Adrenal gland (tissue), 12 donors: ENCODE measurements around the gene PMEPA1. TPM values are rescaled to one million over a fixed set of nuclear protein-coding genes. Genes with fewer than 3 reads are reported as not detected.

ENCODE experiments used
- DNase-seq, 7 donors: peaks; one replicate each; pipeline ENCODE4 v3.0.0-alpha.2; 2019 to 2020
- H3K27ac ChIP-seq, 5 donors: fragments of 200-600 bp; sonication (generic) in 4 of 5; 1 replicate in 3 of 5; 2 replicates in 2 of 5; pipeline versions ENCODE4 v1.5.1 to v1.8.0; 2016 to 2020; ENCODE audit warnings: mild to moderate bottlenecking in 1 of 5
- H3K27me3 ChIP-seq: fragments of 200-600 bp; 2 replicates; pipeline ENCODE4 v1.8.0; 2021
- H3K36me3 ChIP-seq, 2 donors: fragments of 200-600 bp; replicated peaks in 1 of 2; 1 replicate in 1 of 2; 2 replicates in 1 of 2; pipeline versions ENCODE4 v1.5.1 to v1.8.0; 2018 to 2022
- H3K4me1 ChIP-seq, 2 donors: fragments of 200-600 bp; replicated peaks in 1 of 2; 1 replicate in 1 of 2; 2 replicates in 1 of 2; pipeline versions ENCODE4 v1.5.1 to v1.8.0; 2018 to 2021
- H3K4me3 ChIP-seq, 4 donors: fragments of 200-600 bp; sonication (generic) in 3 of 4; one replicate each; pipeline ENCODE4 v1.5.1; 2016 to 2018
- H3K9me3 ChIP-seq, 3 donors: fragments of 200-600 bp; sonication (generic) in 1 of 3; replicated peaks in 1 of 3; 1 replicate in 2 of 3; 2 replicates in 1 of 3; pipeline versions ENCODE4 v1.5.1 to v1.8.0; 2016 to 2021
- CTCF ChIP-seq, 6 experiments: fragments of 450-650 bp in 4 of 6; fragments of 200-600 bp in 2 of 6; sonication (generic) in 1 of 6; IDR thresholded peaks; 1 replicate in 5 of 6; 2 replicates in 1 of 6; pipeline versions ENCODE4 v1.5.1 to v1.8.0; 2016 to 2021; ENCODE audit warnings: antibody characterized with exemption in 6 of 6, mild to moderate bottlenecking in 2 of 6, moderate library complexity in 1 of 6
- POLR2A ChIP-seq, 2 donors: fragments of 450-650 bp; IDR thresholded peaks; one replicate each; pipeline ENCODE4 v1.6.1; 2017; ENCODE audit warnings: antibody characterized with exemption in 2 of 2, mild to moderate bottlenecking in 2 of 2, moderate library complexity in 1 of 2
- WGBS, 4 donors: extraction: QIAGEN DNeasy Blood & Tissue Kit in 2 of 4; methylation state at CpG; one replicate each; pipeline versions ENCODE4 v1.1.5 to v1.1.7; 2013 to 2017; 5-methylcytosine and 5-hydroxymethylcytosine counted together
- intact Hi-C, 2 donors: fragments of 100-400 bp; cut with DNase I; formaldehyde crosslinking; loops; one replicate each; pipeline versions ENCODE4 v1.14.1 to v1.15.0; 2022 to 2023
- polyA plus RNA-seq, 3 donors: library from polyadenylated mRNA; stranded (reverse); fragments of 200-250 nt in 2 of 3; fragments of 350-450 nt in 1 of 3; fragmentation: Illumina TruSeq in 1 of 3; extraction: RNeasy Lipid Tissue Mini Kit (QIAGEN cat#74804) in 1 of 3; gene quantifications; one replicate each; pipeline ENCODE4 v1.2.3, GENCODE V29; 2013 to 2014
- total RNA-seq, 9 donors: library from RNA; depleted of rRNA in 4 of 9; stranded (reverse); fragments of >200 nt in 4 of 9; fragments of 120-200 nt in 1 of 9; fragmentation: NEBNext Ultra II Directional in 1 of 9; extraction: Animal tissue kit (Norgen Biotek cat#: 25700) in 1 of 9; gene quantifications; one replicate each; pipeline versions ENCODE4 v1.1.0 to v1.2.4, GENCODE V29; 2013 to 2023
- donor health status: healthy with polysubstance abuse.
- donor health status: Bipolar disorder and iron deficiency.
- donor health status: DM: yes; HTN: yes; CAD: no.
- donor health status: DM: no; HTN: no; CAD: no.
- donor health status: DM: no; HTN: no; CAD: no.
- donor health status: DM: yes; HTN: yes; CAD: no.

The PMEPA1 gene
- total and polyA plus RNA-seq, 12 donors: 1.2 to 36.0 (median 10.0) TPM

DNA sequence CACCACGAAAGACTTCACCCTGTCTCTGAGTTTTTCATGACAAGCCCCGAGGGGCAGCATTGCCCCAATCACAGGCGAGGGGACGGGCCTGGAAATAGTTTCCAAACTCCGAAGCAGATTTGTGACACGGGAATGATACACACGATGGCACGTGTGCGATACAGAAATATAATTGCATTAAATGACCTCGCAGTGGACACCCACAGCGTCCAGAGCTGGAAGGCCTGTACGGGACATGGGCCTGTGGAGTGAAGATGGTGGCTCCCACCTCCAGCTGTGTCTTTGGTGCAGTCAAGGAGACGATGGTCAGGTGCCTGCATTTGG, 43.0 kb downstream of the PMEPA1 start:
- DNase-seq: no peak
- TF ChIP-seq CTCF (IDR thresholded peaks at IDR 0.05) (no peak), POLR2A (IDR thresholded peaks at IDR 0.05) (no peak)
- Histone ChIP-seq H3K9me3 (no peaks in the 10 kb centered on the region), H3K27me3 (no peaks in the 10 kb centered on the region), H3K4me3 (no peak overlapping the region), H3K27ac (no peak overlapping the region), H3K4me1 (no peaks in the 10 kb centered on the region), H3K36me3 (no peaks in the 10 kb centered on the region)
- intact Hi-C loops: no loop called here
- WGBS, 4 donors: 85 to 90% (median 87%) methylated on average over 13 of the region's 13 CpGs

GRCh38 chr20:57666106-57666833, 43.5 kb downstream of the PMEPA1 start:
- no peak overlapping the region for H3K27ac ChIP-seq
- no peaks in the 10 kb centered on the region for H3K4me1 ChIP-seq
- no peak for TF ChIP-seq POLR2A (IDR thresholded peaks at IDR 0.05)
- TF ChIP-seq CTCF (IDR thresholded peaks at IDR 0.05): no peak
- no peak for DNase-seq
- H3K9me3 ChIP-seq: no peaks in the 10 kb centered on the region
- WGBS, 4 donors: 77 to 90% (median 87%) methylated on average over 12 to 21 of the region's 21 CpGs
- no peaks in the 10 kb centered on the region for H3K27me3 ChIP-seq
- no peaks in the 10 kb centered on the region for H3K36me3 ChIP-seq
- H3K4me3 ChIP-seq: no peak overlapping the region
- intact Hi-C loops: no loop called here

GRCh38 chr20:57665589-57665971, 44.2 kb downstream of the PMEPA1 start:
- 81 to 93% (median 86%) methylated on average over 8 of the region's 8 CpGs for WGBS, 4 donors
- intact Hi-C loops: no loop called here
- H3K36me3 ChIP-seq: no peaks in the 10 kb centered on the region
- H3K4me1 ChIP-seq: no peaks in the 10 kb centered on the region
- TF ChIP-seq POLR2A (IDR thresholded peaks at IDR 0.05) (no peak), CTCF (IDR thresholded peaks at IDR 0.05) (no peak)
- no peak for DNase-seq
- no peak overlapping the region for H3K27ac ChIP-seq
- no peaks in the 10 kb centered on the region for H3K9me3 ChIP-seq
- H3K27me3 ChIP-seq: no peaks in the 10 kb centered on the region
- no peak overlapping the region for H3K4me3 ChIP-seq

- TF ChIP-seq CTCF (IDR thresholded peaks at IDR 0.05): no peak
- TF ChIP-seq POLR2A (IDR thresholded peaks at IDR 0.05): no peak
- no peaks in the 10 kb centered on the region for H3K4me1 ChIP-seq
- DNase-seq: no peak
- H3K4me3 ChIP-seq: no peak overlapping the region
- no peaks in the 10 kb centered on the region for H3K27me3 ChIP-seq
- H3K27ac ChIP-seq: no peak overlapping the region
- intact Hi-C loops: no loop called here
- H3K36me3 ChIP-seq: no peaks in the 10 kb centered on the region
- no peaks in the 10 kb centered on the region for H3K9me3 ChIP-seq
- 84 to 91% (median 88%) methylated on average over 14 of the region's 14 CpGs for WGBS, 4 donors
Observed at GRCh38 chr20:57664924-57665588, 44.8 kb downstream of the PMEPA1 start.
